Forelimb muscle (tissue), 1 donor: ENCODE results near the gene LRRK1. TPM values are rescaled to one million over a fixed set of nuclear protein-coding genes. Genes with fewer than 3 reads are reported as not detected.

Experiments
- DNase-seq: peaks from one replicate; pipeline ENCODE4 v3.0.0-alpha.2; 2013; ENCODE audit warnings: low read depth
- polyA plus RNA-seq: library from polyadenylated mRNA; unstranded; fragments of 120-200 nt; gene quantifications from one replicate; pipeline ENCODE4 v1.2.1, GENCODE V29; 2013; ENCODE audit not compliant: insufficient read length

Gene LRRK1
- polyA plus RNA-seq, 1 donor: 5.6 TPM

DNA sequence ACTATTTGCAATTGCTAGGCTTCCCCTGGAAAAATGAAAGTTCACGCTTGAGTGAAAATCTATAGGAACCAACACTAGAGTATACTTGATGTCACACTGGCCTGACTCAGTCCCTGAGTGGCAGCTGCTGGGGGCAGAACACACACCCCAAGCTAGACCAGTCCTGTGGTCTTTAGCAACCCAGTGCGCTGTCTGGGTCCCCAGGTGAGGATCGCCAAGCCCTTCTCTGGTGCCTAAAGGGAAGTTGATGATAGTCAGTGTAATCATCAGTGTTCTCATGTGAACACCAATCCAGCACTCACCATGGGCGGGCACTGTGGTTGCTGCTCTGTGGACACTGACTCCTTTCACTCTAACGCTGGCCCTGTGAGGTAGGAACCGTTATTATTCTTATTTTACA, 28.3 kb upstream of the LRRK1 start:
- no peak for DNase-seq

DNA sequence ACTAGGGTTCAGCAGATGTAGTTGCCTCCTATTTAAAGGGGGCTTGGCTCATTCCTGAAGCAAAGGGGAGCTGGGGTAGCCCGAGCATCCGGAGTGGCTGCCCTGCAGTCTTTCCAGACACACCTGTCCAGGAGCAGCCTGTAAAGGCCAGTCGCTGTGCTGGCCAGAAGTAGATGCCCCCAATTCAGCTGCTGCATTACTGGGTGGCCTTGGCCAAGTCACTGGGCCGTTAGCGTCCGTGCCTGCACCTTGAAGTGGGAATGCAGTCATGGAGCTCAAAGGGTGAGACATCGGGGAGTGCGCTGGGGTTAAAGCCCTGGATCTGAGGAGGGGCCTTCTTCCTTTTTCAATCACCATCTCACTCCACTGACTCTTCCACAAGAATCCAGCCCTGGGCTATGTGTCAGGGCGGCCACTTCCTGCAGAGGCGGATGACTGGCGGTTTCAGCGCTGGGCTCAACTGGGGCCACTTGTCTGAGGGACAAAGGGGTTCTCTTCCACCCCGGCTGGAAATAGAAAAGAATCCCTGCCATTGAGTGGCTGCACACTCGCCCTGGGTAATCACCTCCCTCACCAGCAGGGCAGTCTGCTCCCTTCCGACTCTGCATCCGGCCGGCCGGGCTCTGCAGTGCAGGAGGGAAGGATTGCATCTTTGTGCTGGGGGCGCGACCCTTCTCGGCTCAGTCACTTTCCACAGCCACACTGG, 27.7 kb upstream of the LRRK1 start:
- DNase-seq: no peak

DNA sequence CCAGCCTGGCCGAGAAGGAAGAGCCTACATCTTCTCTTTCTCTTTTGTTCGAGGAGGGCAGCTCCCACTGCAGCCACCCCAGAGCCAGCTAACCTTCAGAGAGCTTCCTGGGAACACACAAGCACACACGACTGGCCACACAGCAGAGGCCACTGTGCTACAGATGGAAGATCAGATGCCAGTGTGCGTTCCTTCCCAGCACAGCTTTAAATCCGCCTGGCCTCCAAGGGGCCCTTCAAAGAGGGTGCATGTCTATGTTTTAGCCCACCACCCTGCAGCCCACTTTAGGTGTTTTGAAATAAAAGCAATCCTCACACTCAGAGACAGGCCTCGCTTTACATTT, 27.2 kb upstream of the LRRK1 start:
- DNase-seq: no peak

DNA sequence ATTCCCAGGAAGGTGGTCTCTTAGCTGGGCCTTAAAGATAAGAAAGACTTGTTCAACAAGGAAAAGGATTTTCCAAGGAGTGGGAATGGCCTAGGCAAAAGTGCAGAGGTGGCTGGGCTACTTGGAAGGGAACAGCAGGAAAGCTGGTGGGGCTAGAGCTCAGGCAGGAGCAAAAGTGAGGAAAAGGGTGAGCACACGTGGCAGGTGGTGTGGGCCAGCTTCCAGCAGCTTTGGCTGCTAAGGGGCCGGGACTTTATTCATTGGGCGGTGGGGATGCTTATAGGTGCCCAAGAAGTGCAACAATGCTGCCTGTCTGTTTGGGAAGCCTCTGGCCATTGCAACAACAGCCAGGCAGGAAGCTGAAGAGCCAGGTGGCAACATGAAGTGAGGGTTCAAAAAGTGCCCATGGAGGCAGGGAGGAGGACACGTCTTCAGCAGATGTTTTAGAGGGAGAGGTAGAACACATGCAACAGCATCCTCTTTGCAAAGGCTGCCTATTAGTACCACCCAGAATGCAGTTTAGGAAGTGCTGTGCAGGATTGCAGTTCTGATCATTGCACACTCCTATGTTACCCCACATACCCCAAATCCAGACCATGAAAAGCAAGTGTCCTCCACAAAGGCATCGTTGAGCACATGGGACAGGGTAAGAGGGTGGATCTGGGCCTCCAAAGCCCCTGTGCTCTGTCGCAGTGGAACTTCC, 25.7 kb upstream of the LRRK1 start:
- DNase-seq: no peak

DNA sequence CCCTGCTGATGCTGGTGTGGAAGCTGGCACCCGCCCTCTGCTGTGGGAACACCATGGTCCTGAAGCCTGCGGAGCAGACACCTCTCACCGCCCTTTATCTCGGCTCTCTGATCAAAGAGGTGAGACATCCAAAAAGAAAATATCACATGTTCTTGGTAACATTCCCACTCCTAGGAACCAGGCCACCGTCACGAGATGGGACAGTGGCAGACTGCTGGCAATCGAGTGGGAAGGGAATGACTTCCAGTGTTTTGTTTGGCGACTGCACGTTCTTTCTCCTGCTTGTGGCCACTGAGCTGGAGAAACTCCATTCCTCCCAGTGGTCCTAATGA, 25.2 kb upstream of the LRRK1 start:
- no peak for DNase-seq

DNA sequence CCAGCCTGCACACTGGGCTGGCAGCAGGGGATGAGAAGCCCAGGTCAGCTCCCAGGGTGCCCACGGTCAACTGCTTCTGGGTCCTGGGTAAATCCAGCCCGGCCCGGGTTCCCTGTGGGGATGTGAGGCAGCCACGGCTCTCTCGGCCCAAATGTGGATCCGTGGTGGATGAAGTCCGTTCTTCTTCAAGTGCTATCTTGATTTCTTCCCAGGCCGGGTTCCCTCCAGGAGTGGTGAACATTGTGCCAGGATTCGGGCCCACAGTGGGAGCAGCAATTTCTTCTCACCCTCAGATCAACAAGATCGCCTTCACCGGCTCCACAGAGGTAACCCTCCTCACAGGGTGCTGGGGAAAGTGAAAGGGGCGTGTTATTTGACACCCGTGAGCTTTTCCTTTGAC, 23.4 kb upstream of the LRRK1 start:
- DNase-seq: no peak

DNA sequence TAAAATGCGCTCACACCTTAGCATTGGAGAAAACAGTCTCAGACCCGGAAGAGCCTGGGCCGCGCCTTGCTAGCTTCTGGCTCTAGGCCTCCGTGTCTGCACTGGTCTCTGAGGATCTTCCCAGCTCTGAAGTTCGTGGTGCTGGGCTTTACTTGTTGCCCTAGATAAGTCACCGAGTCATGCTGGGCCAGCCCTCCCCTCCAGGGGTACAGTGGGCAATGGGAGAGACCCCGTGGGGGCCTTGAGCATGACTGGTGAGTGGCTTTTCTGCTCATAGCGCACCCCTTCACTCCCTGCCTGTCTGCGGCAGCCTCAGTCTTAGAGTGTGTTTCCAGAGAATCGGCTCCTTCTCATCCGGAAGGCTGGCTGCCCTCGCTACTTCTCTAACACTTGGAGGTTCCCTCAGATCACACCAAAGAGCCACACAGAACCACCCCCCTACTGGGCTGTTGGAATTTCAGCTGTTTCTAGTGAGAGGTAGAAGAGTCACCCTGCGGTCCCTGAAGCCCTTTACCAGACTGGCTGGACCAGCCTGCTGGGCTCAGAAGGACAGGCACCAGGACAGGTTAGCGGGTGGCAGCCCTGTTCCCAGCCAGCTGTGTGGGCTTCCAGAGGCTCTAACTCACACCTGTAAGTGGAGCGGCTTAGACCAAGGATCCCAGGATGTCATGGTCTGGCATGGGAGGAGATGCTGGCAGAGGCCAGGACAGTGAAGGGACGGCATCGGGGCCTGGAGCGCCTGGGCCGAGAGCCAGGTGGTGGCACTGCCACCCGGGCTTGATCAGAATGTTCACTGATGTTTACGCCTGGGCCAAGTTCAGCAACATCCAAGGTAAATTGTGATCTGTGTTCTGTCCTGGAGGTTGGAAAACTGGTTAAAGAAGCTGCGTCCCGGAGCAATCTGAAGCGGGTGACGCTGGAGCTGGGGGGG, 21.7 kb upstream of the LRRK1 start:
- DNase-seq: no peak

DNA sequence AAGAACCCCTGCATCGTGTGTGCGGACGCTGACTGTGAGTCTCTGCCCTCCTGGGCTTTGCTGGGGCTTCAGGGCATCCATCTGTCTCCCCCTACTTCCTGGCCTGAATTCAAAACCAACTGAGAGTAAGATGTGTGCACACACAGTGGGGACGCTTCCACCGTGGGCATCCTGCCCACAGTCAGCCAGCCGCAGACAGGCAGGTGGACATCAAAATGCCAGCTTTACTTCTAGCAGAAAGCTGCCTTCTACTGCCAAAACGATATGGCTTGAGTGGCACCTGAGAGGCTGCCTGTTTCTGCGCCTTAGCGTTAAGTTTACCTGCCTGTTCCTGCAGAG, 21.0 kb upstream of the LRRK1 start:
- DNase-seq: no peak

DNA sequence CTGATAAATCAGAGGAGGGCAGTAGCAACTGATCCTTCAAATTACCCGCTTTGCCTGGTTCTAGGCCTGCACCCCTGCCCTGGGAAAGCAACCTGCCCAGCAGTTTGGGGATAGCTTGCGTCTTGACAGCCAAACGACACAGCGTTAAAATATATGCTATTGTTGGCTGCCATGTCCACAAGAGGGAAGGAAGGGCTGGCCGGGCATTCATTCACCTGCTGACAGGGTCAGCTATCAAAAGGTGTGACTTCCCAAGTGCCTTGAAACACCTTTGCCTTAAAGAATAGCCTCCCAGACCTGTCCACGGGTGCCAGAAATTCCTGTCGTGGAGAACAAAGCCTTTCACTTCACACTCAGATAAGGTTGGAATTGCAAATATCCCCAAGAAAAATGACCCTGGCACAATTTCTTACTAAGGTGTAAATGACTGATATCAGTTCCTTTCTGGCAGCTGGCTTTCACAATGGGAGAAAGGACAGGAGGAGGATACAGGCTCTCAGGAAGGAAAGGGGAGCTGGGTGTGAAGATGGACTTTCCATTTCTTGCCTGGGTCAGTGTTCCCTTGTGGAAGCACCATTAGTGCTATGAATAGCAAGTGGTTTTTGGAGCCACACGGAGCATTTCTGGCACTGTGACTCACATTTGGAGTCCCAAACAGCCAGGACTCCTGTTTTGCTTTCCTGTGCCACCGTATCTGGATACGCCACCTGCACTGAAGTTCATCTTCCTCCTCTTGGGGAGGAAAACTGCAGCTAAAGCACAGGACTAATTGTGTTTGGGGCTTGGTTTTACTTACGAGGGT, 20.3 kb upstream of the LRRK1 start:
- no peak for DNase-seq

DNA sequence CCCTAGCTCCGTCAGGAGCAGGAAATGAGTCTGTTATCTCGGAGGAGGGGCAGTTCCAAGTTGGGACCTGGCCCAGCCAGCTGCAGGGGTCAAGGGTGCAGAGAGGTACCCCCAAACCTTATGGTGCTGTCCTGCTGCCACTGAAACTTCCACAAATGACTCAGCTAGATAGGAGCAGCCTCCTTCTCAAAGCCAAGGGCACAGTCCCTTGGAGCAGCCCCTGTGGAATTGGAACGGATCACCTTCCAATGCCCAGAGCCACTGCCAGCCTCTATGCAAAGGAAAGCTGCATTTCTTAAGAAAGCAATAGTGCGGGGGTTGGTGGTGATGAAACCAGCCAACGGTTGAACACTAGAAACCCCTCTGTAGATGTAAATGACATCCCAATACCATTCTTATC, 19.6 kb upstream of the LRRK1 start:
- DNase-seq: no peak

DNA sequence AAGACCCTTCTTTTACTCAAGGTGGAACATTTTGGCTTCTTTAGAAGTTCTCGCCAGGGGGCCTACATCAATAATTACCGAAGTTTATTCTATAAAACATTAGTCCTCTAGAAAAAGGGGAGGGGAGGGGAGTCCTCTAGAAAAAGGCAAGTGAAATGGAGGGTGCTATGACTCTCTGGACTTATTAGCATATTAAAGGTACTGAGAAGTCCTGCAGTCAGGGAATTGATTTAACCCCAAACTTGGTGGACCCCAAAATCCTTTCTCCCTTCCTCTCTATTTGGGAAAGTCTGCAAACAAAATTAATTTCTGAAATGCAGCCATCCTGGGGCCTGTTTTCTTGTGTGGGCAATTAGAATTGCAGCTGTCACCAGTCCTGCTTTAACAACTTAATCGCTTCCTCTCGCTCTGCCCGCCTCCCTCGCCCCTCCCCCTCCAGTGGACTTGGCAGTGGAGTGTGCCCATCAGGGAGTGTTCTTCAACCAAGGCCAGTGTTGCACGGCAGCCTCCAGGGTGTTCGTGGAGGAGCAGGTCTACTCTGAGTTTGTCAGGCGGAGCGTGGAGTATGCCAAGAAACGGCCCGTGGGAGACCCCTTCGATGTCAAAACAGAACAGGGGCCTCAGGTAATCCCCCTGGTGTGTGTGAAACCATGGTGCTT, 18.9 kb upstream of the LRRK1 start:
- DNase-seq: no peak

DNA sequence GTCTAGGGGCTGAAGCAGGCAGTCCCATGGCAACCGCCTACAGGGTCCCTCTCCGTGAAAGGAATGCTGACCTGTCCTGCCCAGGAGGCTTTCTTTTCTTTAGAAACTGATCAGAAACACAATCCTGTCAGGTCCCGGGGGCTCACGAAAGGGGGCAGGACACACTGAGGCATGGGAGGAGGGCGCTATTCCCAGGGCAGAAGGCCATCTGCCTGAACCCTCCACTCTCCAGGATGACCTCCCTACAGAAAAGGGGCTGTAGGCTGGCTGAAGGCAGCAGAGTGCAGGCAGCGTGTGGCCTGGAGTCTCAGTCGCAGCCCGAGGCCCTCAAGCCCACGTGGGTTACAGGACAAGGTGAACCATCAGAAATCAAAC, 18.4 kb upstream of the LRRK1 start:
- no peak for DNase-seq

DNA sequence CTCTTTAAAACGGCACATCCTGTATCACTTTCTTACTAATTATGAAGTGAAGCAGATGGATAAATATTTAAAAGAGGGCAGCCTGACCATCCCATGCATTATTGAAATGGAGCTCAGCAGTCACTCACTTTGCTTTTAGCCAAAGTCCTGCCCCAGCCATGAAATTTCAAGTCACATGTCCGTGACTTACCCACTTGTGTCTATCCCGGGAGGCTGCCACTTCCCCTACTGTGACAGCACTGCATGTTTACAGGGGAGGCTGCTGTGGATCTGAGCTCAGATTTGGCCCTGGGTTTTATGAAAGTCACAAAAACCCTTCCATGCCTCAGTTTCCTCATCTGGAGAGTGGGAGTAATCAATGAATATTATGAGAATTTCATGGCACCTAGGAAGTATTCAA, 17.9 kb upstream of the LRRK1 start:
- DNase-seq: no peak

DNA sequence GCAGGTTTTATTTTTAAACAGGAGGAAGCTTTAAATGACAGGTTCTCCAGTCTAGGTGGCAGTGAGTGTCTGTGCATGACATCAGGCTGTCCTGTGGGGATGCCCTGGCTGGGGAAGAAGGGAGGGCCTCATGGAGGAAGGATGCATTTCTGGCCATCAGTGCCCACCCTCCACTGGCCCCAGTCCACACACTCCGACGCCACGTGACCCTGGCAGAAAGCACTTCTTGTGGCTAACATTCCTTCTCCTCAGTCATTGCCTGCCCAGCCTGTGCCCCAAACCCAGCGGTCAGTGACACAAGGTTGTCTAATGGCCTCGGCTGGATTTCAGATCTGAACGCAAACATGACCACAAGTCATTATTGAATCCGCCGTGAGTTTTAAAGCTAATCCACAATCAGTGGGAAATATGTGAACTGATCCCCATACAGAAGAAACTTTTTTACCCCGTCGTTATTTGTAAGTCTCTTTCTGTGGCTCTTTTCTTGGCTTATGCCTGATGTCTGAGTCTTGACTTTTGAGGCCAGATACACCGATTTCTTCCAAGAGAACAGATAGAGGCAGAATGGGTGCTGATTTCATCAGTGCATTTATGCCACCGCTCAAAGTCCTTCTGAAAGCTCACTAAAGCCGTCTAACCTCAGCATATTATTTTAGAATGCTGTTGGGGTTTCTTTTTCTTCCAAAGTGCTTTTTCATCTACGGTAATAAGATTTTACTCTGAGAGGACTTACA, 17.3 kb upstream of the LRRK1 start:
- DNase-seq: no peak

DNA sequence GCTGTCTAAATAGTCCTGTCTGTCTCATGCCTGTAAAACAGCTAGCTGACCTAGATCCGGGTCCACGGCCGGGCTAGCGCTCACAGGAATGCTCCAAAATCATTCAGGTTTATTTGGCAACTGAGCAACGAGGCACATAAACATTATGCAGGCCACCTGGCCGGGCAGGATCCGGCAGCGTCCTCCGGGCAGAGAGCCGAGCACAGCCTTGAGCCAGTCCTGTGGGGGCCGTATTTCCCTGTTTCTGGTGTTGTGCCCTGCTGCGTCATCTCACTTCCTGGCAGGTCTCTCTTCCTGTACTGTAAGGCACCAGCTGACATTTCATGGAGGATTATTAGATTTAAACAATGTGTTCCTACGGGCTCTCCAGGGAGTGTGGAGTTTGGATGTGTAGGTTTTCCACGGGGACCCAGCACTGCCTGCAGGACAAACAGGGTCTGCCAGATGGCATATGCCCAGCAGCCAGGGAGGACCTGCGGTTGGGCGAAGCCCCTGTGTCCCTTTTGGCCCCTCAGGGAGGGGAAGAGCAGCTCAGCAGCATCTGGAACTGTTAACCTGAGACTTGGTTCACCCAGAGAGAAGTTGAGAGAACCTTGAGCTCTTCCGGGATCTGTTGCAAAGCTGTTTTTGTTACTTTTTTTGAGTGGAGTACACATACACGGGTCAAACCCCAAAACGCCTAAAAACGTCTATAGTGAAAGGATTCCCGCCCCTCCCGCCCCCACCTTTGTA, 16.6 kb upstream of the LRRK1 start:
- DNase-seq: peak; percentile 61

DNA sequence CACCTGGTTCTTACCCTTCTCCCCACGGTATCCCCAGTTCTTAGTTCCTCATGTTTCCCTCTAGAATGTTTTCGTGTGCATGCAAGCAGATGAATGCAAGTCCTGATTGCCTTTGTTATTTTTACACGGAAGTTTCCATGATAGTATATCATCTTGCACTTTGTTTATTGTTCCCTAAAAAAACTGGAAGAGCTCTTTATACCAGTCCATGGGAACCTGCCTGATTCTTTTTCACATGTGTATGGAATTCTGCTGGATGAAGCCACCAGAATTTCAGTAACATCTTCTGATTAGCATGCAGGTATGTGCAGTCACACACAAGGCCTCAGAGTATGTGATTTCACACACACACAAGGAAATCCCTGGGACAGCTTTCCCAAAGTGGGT, 16.0 kb upstream of the LRRK1 start:
- no peak for DNase-seq

DNA sequence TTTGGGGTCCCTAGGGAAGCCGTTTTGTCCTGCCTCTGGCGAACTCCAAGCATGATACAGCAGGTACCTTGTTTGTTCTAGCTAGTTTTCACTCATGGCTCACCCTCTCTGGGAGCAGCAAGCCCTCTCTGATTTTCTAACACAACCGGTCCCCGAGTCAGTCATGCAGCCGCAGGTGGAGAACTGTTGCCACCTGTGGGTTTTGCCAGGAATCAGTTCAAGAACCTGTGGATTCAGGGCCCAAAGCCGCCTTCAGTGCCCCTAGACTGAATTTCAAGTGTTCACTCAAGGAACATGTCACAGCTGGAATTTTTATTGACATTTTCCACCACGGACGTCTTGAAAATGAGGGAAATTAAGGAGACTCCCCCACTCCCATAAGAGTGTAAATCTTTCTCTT, 13.3 kb upstream of the LRRK1 start:
- DNase-seq: no peak

DNA sequence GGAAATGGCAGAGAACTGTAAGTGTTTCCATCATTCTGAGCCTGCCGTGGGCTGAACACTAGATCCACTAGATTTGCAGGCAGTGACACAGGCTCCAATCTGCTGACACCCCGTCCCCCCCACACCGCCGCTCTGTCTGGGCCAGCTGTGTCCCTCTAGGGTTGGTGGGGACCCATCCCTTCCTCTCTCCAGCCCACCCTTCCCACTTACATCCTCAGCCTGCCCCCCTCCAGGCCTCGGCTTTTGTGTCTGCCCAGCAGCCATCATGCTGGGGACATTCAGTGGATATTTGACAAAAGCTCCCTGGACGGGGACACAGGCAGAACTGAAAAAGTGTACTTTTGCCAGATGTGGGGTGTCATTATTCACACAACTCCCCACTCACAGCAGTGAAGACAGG, 10.7 kb upstream of the LRRK1 start:
- no peak for DNase-seq

DNA sequence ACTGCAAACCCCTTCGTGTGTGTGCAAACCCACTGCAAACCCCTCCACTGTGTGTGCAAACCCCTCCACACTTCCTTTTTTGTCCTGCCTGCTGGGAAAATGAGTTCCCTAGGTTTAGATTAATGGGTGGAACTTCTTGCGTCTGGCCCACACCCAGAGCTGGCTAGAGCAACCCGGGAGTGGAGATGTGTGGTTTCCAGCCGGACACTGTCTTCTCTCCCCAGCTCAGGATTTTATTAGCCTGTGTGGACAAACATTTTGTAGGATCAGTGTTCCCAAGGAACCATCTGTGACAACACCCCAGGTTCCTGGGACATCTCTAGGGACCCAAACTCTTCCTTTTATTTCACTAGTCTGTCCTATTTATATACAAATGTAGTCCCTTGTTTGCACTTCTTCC, 9.6 kb upstream of the LRRK1 start:
- DNase-seq: no peak
